M059J (cell line): ENCODE measurements around the gene TMEM238. TPM values are rescaled to one million over a fixed set of nuclear protein-coding genes. Genes with fewer than 3 reads are reported as not detected.
A peak's percentile ranks its signal among the peaks of the same experiment; 100 is the strongest.
"Not testable (repeated sequence)": the region's sequence is repeated elsewhere in the genome, so short reads cannot be mapped to it uniquely, and the experiment has no call there.

Experiments
- DNase-seq: peaks from one replicate; pipeline ENCODE4 v3.0.0-alpha.2; 2012; ENCODE audit warnings: low read depth
- total RNA-seq: library from RNA; depleted of rRNA; stranded (reverse); fragments of >200 nt; shearing (Covaris generic); gene quantifications from 2 replicates; pipeline ENCODE4 v1.2.3, GENCODE V29; 2014; rRNA removed

The TMEM238 gene
- 1.1 and 1.2 TPM in 2 replicates for total RNA-seq

- no peak for DNase-seq
Observed at GRCh38 chr19:55384131-55384919, at the start of gene TMEM238. TSS of gene TMEM238 (minus strand) at chr19:55384292. CDS start at chr19:55384259, 33 bp downstream.

GRCh38 chr19:55433292-55433691 lies 49.2 kb upstream of the TMEM238 start:
- no peak for DNase-seq

GRCh38 chr19:55432241-55432959 lies 48.3 kb upstream of the TMEM238 start:
- no peak for DNase-seq

GRCh38 chr19:55431183-55431582 lies 47.1 kb upstream of the TMEM238 start:
- DNase-seq, result no peak

- no peak for DNase-seq
Observed at GRCh38 chr19:55426042-55426441, 42.0 kb upstream of the TMEM238 start.

GRCh38 chr19:55424518-55424917 lies 40.4 kb upstream of the TMEM238 start:
- no peak for DNase-seq

- DNase-seq, result no peak
Observed at GRCh38 chr19:55423225-55424005, 39.3 kb upstream of the TMEM238 start.

- DNase-seq, result not testable (repeated sequence)
Observed at GRCh38 chr19:55421281-55421680, 37.2 kb upstream of the TMEM238 start.

GRCh38 chr19:55419624-55420236 lies 35.6 kb upstream of the TMEM238 start:
- DNase-seq, result no peak

- no peak for DNase-seq
Observed at GRCh38 chr19:55419103-55419502, 35.0 kb upstream of the TMEM238 start.

- DNase-seq, result peak; percentile 79
Observed at GRCh38 chr19:55418185-55418584, 34.1 kb upstream of the TMEM238 start.

- no peak for DNase-seq
Observed at GRCh38 chr19:55410168-55410567, 26.1 kb upstream of the TMEM238 start.

- DNase-seq, result not testable (repeated sequence)
Observed at GRCh38 chr19:55409179-55409578, 25.1 kb upstream of the TMEM238 start.

GRCh38 chr19:55408533-55408872 lies 24.4 kb upstream of the TMEM238 start:
- no peak for DNase-seq

- DNase-seq, result peak; percentile 99
Observed at GRCh38 chr19:55407800-55408532, 23.9 kb upstream of the TMEM238 start.

GRCh38 chr19:55407550-55407799 lies 23.4 kb upstream of the TMEM238 start, which contains the start of gene UBE2S:
TSS of gene UBE2S (minus strand) at chr19:55407788. CDS start at chr19:55407589, 199 bp downstream.
- DNase-seq, result not testable (repeated sequence)

- peak; percentile 33 for DNase-seq
Observed at GRCh38 chr19:55406826-55407549, 22.9 kb upstream of the TMEM238 start.

- no peak for DNase-seq
Observed at GRCh38 chr19:55406091-55406825, 22.2 kb upstream of the TMEM238 start.

- DNase-seq, result no peak
Observed at GRCh38 chr19:55405638-55406037, 21.5 kb upstream of the TMEM238 start.

GRCh38 chr19:55402509-55402908 lies 18.4 kb upstream of the TMEM238 start:
- no peak for DNase-seq
